UCSD-AML1 (cell line): ENCODE results near the gene KIAA1671.

Source experiments
- DNase-seq: peaks from one replicate; lab custom pipeline; 2025; ENCODE audit not compliant: unreplicated experiment; lab: John Stamatoyannopoulos, UW

The KIAA1671 gene

DNA sequence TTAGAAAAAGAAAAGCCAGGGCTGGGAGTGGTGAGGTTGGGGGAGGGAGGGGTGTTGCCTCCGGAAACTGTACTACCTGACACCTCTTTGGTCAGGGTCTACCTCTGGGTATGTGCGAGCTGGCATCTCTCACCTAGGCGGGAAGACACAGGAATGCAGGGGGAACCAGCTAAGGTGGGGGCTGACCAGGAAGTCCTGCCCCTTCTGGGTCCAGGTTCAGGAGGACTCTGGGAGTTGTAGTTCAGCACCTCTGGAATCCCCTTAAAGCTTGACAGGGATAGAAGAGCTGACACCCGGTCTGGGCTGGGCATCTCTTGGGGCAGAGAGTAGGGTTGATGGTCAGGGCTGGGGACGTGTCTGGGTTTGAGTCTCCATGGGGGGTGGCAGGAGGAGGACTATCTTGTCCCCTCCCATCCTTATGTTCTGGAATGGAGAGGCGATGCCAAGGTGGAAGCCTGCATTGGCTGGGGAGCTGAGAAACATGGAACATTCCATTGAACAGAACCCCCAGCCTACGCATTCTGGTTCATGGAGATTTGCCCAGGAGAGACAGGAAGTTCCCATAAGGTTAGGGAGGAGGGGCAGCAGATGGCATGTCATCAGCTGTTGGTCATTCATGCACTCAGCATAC is 2.1 kb upstream of the KIAA1671 start:
- DNase-seq = no peak

DNA sequence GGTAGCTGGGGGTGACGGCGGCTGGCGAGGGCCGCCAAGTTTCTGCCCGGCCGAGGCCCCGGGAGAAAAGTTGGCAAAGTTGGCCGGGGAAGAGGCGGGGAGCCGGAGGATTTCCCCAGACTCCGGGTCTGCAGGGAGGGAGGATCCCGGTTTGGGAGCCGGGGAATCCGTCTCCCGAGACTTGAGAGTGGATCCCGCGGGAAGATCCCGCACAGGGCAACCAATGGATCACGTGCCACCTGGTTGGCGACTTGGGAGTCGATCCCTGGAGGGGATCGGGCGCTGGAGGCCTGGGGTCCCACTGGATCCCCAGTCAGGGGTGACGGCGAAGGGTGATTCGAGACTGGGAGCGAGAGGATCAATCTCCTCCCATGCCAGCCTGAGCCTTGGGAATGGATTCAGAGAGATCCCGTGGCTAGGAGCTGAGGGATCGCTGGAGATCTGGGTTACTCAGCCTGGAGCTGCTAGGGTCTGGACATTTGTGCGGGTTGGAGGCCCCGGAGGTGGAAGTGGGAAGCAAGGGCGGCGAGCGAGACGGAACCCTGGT is 394 bp downstream of the KIAA1671 start:
- no peak for DNase-seq

DNA sequence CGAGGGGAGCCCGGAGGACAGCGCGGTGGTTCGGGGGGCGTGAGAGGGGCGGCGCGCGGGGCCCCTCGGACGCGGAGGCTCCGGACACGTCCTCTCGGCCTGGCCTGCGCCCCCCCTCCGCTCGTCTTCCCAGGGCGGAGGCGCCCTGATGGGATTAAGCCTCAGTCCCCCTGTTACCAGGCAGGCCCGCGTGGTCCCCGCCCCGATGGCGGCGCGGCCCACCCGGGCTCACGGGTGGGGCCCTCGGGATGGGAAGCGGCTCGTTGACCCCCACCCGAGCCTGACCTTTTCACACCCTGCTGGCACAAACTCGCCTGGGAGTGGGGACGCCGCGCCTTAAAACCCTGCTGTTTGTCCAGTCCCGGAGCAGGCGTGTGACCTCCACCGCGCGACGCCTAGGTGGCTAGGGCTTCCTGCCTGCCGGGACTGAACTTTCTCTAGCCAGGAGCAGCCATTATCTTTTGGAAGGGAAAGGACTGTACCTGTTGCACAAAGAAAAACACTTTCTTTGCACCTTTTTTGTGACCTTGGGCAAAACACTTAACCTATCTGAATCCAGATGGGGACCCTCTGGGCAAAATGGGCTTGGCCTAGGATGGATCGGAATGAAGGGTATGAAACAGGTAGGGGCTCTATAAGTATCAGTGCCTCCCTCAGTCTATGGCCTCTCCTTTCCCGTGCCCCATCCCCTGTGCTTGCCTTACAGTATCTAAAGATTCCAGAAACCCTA is 1.0 kb downstream of the KIAA1671 start:
- DNase-seq = no peak

DNA sequence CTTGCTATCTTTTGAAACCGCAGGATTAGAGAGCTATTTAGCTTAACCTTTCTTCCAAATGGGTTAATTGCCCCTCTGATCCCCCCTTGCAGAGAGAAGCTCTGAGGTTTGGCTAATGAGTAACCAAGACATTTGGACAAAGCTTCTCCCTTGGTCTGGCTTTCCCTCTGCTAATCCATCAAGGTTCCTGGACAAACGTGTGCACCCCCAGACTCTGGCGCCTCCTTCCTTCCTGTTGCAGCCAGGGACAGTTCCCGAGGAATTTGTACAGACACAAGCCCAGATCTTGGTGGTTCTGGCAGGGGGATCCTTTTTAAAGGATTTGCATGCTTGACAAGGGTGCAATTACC is 1.6 kb downstream of the KIAA1671 start:
- no peak for DNase-seq

DNA sequence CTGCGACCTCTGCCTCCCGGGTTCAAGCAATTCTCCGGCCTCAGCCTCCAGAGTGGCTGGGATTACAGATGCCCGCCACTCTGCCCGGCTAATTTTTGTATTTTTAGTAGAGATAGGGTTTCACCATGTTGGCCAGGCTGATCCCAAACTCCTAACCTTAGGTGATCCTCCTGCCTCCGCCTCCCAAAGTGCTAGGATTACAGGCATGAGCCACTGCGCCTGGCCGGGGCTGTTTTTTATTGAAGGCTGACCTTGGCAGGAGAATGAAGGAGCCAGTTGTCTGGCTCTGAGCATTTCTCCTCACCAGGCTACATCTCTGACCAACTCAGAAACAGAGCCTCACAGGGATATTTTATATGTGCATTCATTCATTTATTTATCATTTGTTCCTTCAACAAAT is 2.3 kb downstream of the KIAA1671 start:
- DNase-seq = no peak

DNA sequence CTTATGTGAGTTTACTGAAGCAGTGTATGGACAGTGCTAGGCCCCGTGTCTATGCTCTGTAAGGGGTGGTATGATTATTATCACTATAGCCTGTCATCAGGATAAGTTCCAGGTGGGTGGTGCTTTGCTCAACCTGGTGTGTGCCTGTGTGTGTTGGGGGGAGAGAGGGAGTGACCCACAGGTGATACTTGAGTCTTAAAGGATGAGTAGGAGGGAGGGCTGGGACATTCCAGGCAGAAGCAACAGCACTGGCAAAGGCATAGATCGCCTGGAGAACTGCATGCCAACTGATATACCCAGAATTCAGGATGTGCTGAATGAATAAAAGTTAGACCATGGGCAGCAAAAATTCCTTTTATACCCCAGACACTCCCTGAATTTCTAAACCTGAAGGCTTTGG is 4.5 kb downstream of the KIAA1671 start:
- DNase-seq = no peak

DNA sequence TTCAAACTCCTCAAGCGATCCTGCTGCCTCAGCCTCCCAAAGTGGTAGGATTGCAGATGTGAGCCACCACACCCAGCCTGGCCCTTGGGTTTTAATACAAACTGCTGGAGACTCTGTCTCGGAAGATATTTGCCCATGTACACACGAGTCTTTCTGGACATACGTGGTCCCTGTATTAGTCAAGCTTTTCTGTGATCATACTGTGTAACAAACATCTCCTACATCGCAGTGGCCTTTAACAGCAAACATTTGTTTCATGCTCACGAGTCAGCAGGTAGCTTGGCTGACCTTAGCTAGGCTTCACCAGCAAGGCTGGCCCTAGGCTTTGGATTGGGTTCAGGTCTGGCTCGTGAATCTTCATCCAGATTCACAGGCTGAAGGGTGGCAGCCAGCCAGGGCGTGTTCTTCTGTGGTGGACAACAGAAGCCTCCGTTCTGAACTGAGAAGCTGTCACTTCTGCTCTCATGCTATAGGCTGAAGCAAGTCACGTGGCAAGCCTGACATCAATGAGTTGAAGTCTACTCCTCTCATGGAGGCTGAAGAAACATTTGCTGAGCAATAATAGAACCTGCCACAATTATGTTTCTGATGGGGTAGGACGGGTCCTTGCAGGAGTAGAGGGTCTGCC is 8.8 kb downstream of the KIAA1671 start:
- DNase-seq = no peak

DNA sequence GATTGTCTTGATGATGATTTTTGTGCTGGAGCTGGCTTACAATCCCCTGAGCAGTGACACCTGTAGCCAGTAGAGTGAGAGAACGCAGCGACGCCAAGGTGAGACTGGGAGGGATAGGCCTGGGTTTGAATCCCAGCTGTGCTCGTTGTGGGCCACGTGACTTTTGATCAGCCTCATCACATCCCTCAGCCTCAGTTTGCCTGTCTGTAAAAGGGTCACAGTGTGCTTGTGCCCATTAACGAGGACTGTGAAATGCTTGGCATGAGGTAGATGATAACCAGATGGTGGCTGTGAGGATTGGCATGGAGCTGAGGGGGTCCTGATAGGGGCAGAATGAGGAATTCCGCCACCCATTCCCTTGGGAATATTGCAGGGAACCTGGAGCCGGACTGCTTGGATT is 9.6 kb downstream of the KIAA1671 start:
- DNase-seq = no peak

DNA sequence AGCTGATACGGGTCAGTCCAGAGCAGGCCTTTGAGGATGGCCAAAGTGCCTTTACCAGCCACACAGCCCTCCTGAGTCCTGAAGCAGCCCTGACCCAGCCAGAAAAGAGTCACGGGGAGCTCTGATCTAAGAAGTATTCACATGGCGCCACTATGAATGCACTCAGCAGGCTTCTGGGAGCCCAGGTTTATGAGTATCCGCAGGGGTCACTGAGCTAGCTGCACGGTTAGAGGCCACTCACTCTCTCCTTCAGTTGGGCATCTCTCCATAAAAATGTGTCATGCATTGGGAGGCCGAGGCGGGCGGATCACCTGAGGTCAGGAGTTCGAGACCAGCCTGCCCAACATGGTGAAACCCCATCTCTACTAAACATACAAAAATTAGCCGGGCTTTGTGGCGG is 10.3 kb downstream of the KIAA1671 start:
- DNase-seq = no peak

DNA sequence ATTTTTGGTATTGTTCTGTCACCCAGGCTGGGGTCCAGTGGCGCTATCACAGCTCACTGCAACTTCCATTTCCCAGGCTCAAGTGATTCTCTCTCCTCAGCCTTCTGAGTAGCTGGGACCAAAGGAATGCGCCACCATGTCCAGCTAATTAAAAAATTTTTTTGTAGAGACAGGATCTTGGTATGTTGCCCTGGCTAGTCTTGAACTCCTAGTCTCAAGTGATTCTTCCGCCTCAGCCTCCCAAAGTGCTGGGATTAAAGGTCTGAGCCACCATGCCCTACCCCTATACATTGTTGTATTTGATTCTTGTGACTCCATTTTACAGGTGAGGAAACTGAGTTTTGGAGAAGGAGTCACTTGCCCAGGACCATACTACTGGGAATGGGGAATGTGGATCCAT is 11.9 kb downstream of the KIAA1671 start:
- DNase-seq = no peak

DNA sequence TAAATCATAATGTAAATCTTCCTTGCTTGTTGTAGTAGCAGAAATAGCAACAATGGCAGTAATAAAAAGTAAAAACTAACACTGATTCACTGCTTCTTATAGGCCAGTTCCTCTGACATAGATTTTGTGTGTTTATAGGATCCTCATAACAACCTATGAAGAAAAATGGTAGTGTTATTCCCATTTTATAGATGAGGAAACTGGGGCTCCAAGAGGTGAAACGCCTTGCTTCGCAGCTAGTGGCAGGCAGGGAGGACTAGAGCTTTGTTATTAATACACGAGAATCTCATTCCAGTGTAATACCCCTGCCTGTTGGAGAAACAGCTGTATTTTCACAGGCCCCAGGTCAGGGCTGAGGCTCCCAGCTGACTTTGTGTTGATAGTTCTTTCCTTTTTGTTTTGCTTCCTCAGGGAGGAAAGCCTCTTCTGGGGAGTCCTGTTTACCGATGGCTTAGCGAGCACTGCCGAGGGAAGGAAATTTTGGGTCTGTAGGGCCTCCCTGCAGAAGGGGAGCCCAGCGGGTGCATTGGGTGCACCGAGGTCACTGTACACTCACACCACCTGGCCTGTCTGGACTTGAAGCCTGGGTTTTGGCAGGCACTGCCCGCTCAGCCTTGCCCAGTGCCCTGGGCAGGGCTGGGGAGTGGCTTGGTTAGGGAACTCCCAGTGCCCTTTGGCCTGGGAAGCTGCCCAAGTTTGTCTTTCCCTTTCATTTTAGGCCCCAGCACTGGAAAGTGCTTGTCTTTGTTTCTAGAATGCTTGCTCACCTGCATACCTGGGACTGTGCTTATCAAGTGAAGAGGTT is 13.5 kb downstream of the KIAA1671 start:
- DNase-seq = no peak

DNA sequence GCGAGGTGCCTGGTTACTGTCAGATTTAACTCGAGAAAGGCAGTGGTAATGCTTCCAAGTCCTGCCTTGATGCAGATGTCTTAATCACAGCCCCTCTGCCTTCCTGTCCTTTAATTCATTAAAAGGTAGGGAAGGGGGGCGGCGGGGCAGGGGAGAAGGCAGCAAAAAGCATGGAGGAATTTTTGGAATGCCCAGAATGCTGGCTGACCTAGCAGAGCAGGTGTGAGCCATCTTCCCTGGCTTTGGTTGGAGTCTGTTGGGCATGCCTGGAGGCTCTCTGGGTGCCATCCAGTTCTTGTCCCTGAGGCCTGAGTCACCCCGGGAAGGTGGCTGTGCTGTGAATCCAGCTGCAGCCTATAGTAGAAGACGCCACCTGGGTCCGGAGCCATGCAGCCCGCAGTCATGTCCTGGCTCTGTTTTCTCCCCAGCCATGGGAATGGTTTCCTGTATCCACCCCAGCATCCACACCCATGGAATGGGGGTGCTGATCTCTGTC is 15.6 kb downstream of the KIAA1671 start:
- no peak for DNase-seq

DNA sequence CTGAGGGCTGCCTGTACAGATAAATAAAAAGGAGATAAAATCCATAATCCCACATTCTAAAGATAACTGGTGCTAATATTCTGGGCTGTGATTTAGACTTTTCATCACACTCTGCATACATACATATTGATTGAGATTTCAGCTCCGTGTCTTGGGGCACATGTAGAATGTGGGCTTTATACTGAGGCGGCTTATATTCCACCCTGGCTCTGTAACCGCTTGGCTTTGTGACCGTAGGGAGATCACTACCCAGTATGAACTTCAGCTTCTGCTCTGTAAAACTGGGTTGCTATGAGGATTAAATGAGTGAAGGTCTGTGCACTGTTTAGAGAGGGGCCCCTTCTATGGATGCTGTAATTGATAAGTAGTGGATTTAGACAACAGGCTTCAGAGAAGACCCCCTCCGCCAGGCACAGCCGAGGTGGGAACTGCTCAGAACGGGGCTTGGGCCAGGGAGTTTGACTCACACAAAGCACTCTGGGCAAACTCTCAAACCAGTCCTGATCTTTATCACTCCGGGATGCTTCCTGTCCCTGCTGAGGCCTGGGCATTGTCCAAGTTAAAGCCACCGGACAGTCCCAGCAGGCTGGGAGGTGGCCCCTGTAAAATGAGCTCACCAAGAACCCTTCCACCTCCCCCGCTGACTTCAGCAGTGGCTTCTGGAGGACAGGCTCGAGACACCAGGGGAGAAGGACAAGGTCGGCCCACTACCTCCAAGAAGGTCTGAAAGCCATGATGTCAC is 17.2 kb downstream of the KIAA1671 start:
- DNase-seq = no peak

DNA sequence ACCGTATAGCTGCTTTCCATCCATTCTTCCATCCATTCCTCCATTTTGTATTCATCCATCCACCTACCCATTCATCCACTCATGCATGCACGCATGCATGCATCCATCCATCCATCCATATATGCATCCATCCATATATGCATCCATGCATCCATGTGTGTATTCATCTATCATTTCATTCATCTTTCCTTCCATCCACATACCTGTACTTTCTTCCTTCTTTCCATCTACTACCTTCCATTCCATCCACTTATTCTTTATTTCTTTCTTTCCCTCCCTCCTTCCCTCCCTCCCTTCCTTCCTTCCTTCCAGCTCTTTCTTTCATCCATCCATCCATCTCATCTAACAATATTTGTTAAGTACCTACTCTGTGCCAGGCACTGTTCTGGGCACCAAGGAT is 19.9 kb downstream of the KIAA1671 start:
- DNase-seq = no peak

DNA sequence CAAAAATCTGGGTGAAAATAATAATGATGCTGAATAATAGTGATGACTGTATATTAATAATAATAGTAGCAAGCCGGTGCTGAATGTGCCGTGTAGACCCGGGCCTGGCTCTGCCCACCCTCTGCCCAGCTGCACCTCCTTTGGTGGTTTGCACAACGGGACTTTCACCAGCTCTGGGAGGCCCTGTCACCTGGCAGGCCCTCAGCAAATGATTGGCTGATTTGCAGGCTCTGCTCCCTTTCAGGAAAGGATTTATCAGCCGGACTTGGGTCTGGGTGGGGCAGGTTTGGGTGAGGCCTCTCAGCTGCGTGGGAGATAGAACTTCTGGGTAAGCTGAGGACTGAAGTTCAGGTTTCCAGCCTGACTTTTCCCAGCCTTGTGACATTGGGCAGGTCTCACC is 21.4 kb downstream of the KIAA1671 start:
- no peak for DNase-seq

DNA sequence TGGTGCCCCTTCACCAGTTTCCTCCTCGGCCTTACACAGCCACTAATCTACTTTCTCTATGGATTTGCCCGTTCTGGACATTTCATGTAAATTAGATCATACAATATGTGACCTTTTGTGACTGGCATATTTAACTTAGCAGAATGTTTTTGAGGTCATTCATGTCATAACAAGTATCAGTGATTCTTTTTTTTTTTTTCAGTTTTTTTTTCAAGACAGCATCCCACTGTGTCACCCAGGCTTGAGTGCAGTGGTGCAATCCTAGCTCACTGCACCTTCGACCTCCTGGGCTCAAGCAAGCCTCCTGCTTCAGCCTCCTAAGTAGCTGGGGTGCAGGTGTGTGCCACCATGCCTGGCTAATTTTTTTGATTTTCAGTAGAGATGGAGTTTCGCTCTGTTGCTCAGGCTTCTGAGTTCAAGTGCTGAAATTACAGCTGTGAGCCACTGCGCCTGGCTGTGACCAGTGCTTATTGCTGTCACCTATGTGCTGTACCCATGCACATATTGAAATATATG is 22.7 kb downstream of the KIAA1671 start:
- no peak for DNase-seq

DNA sequence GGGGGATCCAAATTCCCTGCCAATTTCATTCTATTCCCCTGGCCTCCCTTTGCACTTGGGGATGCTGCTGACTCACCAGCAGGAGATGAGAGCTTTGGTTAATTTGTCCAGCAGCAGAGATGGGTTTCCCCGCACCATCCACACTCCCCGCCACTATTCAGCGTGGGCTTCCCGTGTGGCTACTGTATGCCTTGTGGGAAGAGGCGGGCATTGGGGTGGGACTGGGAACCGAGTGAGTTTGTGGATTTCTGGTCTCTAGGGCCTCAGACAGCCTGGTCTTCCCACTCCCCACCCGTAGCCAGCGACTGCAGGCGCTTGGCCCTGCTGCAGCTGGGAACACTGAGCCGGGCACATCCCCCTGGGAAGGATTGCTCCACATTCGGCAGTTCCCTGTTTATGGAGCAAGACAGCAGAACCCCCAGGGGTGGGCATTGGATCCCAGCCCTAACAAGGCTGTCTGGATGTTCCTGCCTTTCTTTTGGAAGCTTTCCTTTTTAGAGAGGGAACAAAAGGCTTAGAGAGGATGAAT is 23.4 kb downstream of the KIAA1671 start:
- no peak for DNase-seq

DNA sequence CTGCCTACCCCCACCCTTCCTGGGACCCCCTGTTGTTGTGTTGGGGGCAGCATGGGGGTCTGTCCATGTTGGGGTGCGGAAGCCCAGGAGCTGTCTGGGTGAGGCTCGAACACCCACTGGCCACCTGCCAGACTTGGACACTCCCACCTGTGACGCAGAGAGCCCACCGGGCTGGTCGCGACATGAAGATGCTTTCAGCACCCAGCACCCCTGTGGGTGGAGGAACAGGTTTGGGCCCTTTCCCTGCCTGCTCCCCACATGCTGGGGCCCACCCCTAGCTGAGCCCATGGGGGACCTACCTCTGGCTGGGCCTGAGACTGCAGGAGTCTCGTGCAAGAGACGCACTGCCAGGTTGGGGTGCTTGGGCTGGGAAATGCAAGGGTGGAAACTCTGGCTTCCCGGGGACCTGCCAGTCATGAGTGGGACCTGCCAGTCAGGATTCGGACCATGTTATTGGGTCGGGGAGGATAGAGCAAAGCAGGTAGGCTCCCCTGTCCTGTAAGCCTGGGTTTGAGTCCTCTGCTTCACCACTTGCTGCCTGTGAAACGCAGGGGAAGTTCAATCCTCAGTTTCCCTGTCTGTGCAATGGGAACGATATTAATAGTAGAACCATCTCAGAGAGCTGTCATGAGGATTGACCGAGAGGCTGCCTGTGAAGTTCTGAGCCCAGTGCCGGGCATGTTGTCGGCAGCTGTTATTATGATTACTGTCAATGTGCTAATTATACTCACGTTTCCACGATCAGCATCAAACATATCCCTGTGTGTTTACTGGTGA is 24.1 kb downstream of the KIAA1671 start:
- no peak for DNase-seq
